Trophoblast cell (in vitro differentiated cells and primary cell): ENCODE results near the gene AURKB.
"Not testable (repeated sequence)": the region's sequence is repeated elsewhere in the genome, so short reads cannot be mapped to it uniquely, and the experiment has no call there.

ENCODE experiments used
- DNase-seq, 2 donors: peaks; one replicate each; pipeline ENCODE4 v3.0.0-alpha.2; 2016
- H2AFZ ChIP-seq: 2 replicates; pipeline ENCODE4 v1.6.1; 2013; ENCODE audit warnings: low read length, moderate library complexity, mild to moderate bottlenecking; ENCODE audit not compliant: insufficient read depth, poor library complexity
- H2AK5ac ChIP-seq: 2 replicates; pipeline ENCODE4 v1.6.1; 2013; ENCODE audit warnings: mild to moderate bottlenecking, low read length
- H2BK120ac ChIP-seq: 2 replicates; pipeline ENCODE4 v1.6.1; 2013; ENCODE audit warnings: low read length, mild to moderate bottlenecking, moderate library complexity; ENCODE audit not compliant: insufficient read depth, poor library complexity
- H2BK12ac ChIP-seq: 2 replicates; pipeline ENCODE4 v1.6.1; 2013; ENCODE audit warnings: mild to moderate bottlenecking, low read length, moderate library complexity
- H2BK5ac ChIP-seq: 2 replicates; pipeline ENCODE4 v1.6.1; 2013; ENCODE audit warnings: low read length, low read depth, moderate library complexity, mild to moderate bottlenecking; ENCODE audit not compliant: poor library complexity
- H3K14ac ChIP-seq: 2 replicates; pipeline ENCODE4 v1.6.1; 2013; ENCODE audit warnings: mild to moderate bottlenecking, low read length
- H3K18ac ChIP-seq: 2 replicates; pipeline ENCODE4 v1.6.1; 2013; ENCODE audit warnings: mild to moderate bottlenecking, low read length
- H3K23ac ChIP-seq: 2 replicates; pipeline ENCODE4 v1.6.1; 2013; ENCODE audit warnings: low read length
- H3K27ac ChIP-seq: 2 replicates; pipeline ENCODE4 v1.5.1; 2013; ENCODE audit warnings: low read depth, mild to moderate bottlenecking, inconsistent platforms, low read length, moderate library complexity
- H3K27me3 ChIP-seq: 2 replicates; pipeline ENCODE4 v1.6.1; 2013; ENCODE audit warnings: inconsistent platforms, mild to moderate bottlenecking, low read length, moderate library complexity; ENCODE audit not compliant: insufficient read depth
- H3K36me3 ChIP-seq, 2 experiments: 1 replicate in 1 of 2; 2 replicates in 1 of 2; pipeline ENCODE4 v1.6.1; 2013; ENCODE audit warnings: low read length in 2 of 2, mild to moderate bottlenecking in 2 of 2, moderate library complexity in 1 of 2; ENCODE audit not compliant: insufficient read depth in 2 of 2, control insufficient read depth in 1 of 2
- H3K4ac ChIP-seq: 2 replicates; pipeline ENCODE4 v1.6.1; 2013; ENCODE audit warnings: low read depth, mild to moderate bottlenecking, low read length, moderate library complexity
- H3K4me1 ChIP-seq, 2 experiments: 1 replicate in 1 of 2; 2 replicates in 1 of 2; pipeline ENCODE4 v1.6.1; 2013; ENCODE audit warnings: low read length in 2 of 2, mild to moderate bottlenecking in 2 of 2, moderate library complexity in 1 of 2; ENCODE audit not compliant: insufficient read depth in 2 of 2, control insufficient read depth in 1 of 2
- H3K4me2 ChIP-seq: 2 replicates; pipeline ENCODE4 v1.6.1; 2013; ENCODE audit warnings: inconsistent platforms, mild to moderate bottlenecking, low read length, moderate library complexity
- H3K4me3 ChIP-seq: 2 replicates; pipeline ENCODE4 v1.5.1; 2013; ENCODE audit warnings: mild to moderate bottlenecking, low read depth, low read length, inconsistent platforms
- H3K79me1 ChIP-seq: one replicate; pipeline ENCODE4 v1.6.1; 2013; ENCODE audit warnings: low read length
- H3K79me2 ChIP-seq: 2 replicates; pipeline ENCODE4 v1.6.1; 2013; ENCODE audit warnings: low read length, mild to moderate bottlenecking; ENCODE audit not compliant: control insufficient read depth, insufficient read depth, poor library complexity
- H3K9ac ChIP-seq: 2 replicates; pipeline ENCODE4 v1.6.1; 2013; ENCODE audit warnings: mild to moderate bottlenecking, low read length
- H3K9me3 ChIP-seq: 2 replicates; pipeline ENCODE4 v1.6.1; 2013; ENCODE audit warnings: low read depth, mild to moderate bottlenecking, control low read depth, inconsistent platforms, low read length; ENCODE audit not compliant: insufficient read depth
- H4K12ac ChIP-seq: 2 replicates; pipeline ENCODE4 v1.6.1; 2013; ENCODE audit warnings: low read depth, mild to moderate bottlenecking, low read length, moderate library complexity
- H4K8ac ChIP-seq: 2 replicates; pipeline ENCODE4 v1.6.1; 2013; ENCODE audit warnings: low read depth, mild to moderate bottlenecking, low read length, moderate library complexity
- H4K91ac ChIP-seq: one replicate; pipeline ENCODE4 v1.6.1; 2013; ENCODE audit warnings: low read depth, mild to moderate bottlenecking, low read length, moderate library complexity
- WGBS: extraction: QIAGEN DNeasy Blood & Tissue Kit; methylation state at CpG from one replicate; pipeline ENCODE4 v1.1.7; 2013; ENCODE audit warnings: missing lambda C conversion rate; ENCODE audit not compliant: insufficient read length, insufficient coverage; ENCODE audit errors: extremely low coverage; 5-methylcytosine and 5-hydroxymethylcytosine counted together

The AURKB gene

GRCh38 chr17:8255499-8255898 is 45.1 kb upstream of the AURKB start:
- no peak overlapping the region for H4K8ac ChIP-seq
- no peaks in the 10 kb centered on the region for H3K4me1 ChIP-seq
- no peak overlapping the region for H3K27ac ChIP-seq
- H3K9me3 ChIP-seq = no peaks in the 10 kb centered on the region
- H2BK120ac ChIP-seq = no peak overlapping the region
- H4K91ac ChIP-seq = no peak overlapping the region
- no peak overlapping the region for H3K14ac ChIP-seq
- H3K9ac ChIP-seq = no peak overlapping the region
- no peak overlapping the region for H3K4ac ChIP-seq
- no peaks in the 10 kb centered on the region for H3K27me3 ChIP-seq
- H2BK12ac ChIP-seq = no peak overlapping the region
- H3K4me2 ChIP-seq = no peak overlapping the region
- DNase-seq = no peak
- H3K79me2 ChIP-seq = no peaks in the 10 kb centered on the region
- no peak overlapping the region for H2AK5ac ChIP-seq
- no peak overlapping the region for H2BK5ac ChIP-seq
- no peak overlapping the region for H4K12ac ChIP-seq
- H3K4me3 ChIP-seq = no peak overlapping the region
- H3K18ac ChIP-seq = no peak overlapping the region
- peaks cover 30 to 35% of the 10 kb centered on the region in 2 experiments for H3K36me3 ChIP-seq
- no peaks in the 10 kb centered on the region for H3K79me1 ChIP-seq
- no peak overlapping the region for H3K23ac ChIP-seq
- no peak overlapping the region for H2AFZ ChIP-seq
- WGBS = no CpG with 5 or more reads among the region's 9 CpGs

- Histone ChIP-seq H3K4me2 (no peak overlapping the region), H2BK120ac (no peak overlapping the region), H3K9ac (peak overlapping the region; percentile 30), H3K9me3 (no peaks in the 10 kb centered on the region), H4K8ac (no peak overlapping the region), H2AFZ (no peak overlapping the region), H4K91ac (no peak overlapping the region), H3K27ac (no peak overlapping the region), H3K36me3 (peaks cover 30 to 35% of the 10 kb centered on the region in 2 experiments), H3K18ac (no peak overlapping the region), H2BK5ac (no peak overlapping the region), H3K4me3 (no peak overlapping the region), H3K14ac (no peak overlapping the region), H2AK5ac (no peak overlapping the region), H3K79me2 (no peaks in the 10 kb centered on the region), H3K79me1 (no peaks in the 10 kb centered on the region), H3K4me1 (peaks cover 0 to 1% of the 10 kb centered on the region in 2 experiments), H2BK12ac (no peak overlapping the region), H3K27me3 (no peaks in the 10 kb centered on the region), H3K4ac (no peak overlapping the region), H4K12ac (no peak overlapping the region), H3K23ac (no peak overlapping the region)
- WGBS = no CpG with 5 or more reads among the region's 11 CpGs
- DNase-seq = no peak
These were observed 44.5 kb upstream of the AURKB start for GRCh38 chr17:8254881-8255280.

- Histone ChIP-seq H3K4ac (no peak overlapping the region), H2AK5ac (no peak overlapping the region), H3K9me3 (no peaks in the 10 kb centered on the region), H3K9ac (no peak overlapping the region), H4K12ac (no peak overlapping the region), H2BK120ac (no peak overlapping the region), H3K4me2 (no peak overlapping the region), H3K36me3 (peaks cover 30 to 33% of the 10 kb centered on the region in 2 experiments), H3K23ac (no peak overlapping the region), H3K14ac (no peak overlapping the region), H3K27ac (no peak overlapping the region), H3K79me1 (peaks cover 4% of the 10 kb centered on the region), H3K4me3 (no peak overlapping the region), H4K8ac (no peak overlapping the region), H3K4me1 (peaks cover 0 to 2% of the 10 kb centered on the region in 2 experiments), H3K18ac (no peak overlapping the region), H2BK12ac (no peak overlapping the region), H2BK5ac (no peak overlapping the region), H4K91ac (no peak overlapping the region), H2AFZ (no peak overlapping the region), H3K27me3 (no peaks in the 10 kb centered on the region), H3K79me2 (peaks cover 2% of the 10 kb centered on the region)
- no CpG with 5 or more reads among the region's 8 CpGs for WGBS
- no peak for DNase-seq
These were observed 43.4 kb upstream of the AURKB start for GRCh38 chr17:8253801-8254200.

- not testable (repeated sequence) for H3K9ac ChIP-seq, H3K4me2 ChIP-seq, H3K27ac ChIP-seq, H3K79me2 ChIP-seq, H3K4me1 ChIP-seq, H3K18ac ChIP-seq, H4K91ac ChIP-seq, H3K27me3 ChIP-seq, H4K12ac ChIP-seq, H2AFZ ChIP-seq, H2BK120ac ChIP-seq, H2AK5ac ChIP-seq, H3K4me3 ChIP-seq, H3K4ac ChIP-seq, DNase-seq, H3K14ac ChIP-seq, H3K9me3 ChIP-seq, H4K8ac ChIP-seq, H3K23ac ChIP-seq, H2BK5ac ChIP-seq, H2BK12ac ChIP-seq
- H3K36me3 ChIP-seq = peaks cover 17 to 20% of the 10 kb centered on the region in 2 experiments
- no CpG with 5 or more reads among the region's 2 CpGs for WGBS
- peaks cover 12% of the 10 kb centered on the region for H3K79me1 ChIP-seq
These were observed 41.0 kb upstream of the AURKB start for GRCh38 chr17:8251411-8251810.
